ENCODE data around the gene OXT.

GRCh38 chr20:3088031-3088430 lies 16.6 kb downstream of the OXT start:
- TF ChIP-seq NFRKB (IDR thresholded peaks at IDR 0.05) (no peak), ELF4 (IDR thresholded peaks at IDR 0.05) (no peak)

All from HEK293T (cell line).